Erythroblast (primary cell): Measurements from ENCODE around the gene C1QTNF5.

Experiments used
- DNase-seq, 2 experiments: peaks; one replicate each; lab custom pipeline; 2025; lab: John Stamatoyannopoulos, UW
- GATA1 ChIP-seq: IDR thresholded peaks from 2 replicates; pipeline ENCODE4 v1.6.1; 2011; ENCODE audit warnings: low read depth, mild to moderate bottlenecking, control low read depth, low read length, moderate library complexity
- POLR2A ChIP-seq: IDR thresholded peaks from 2 replicates; pipeline ENCODE4 v1.6.1; 2011; ENCODE audit warnings: mild to moderate bottlenecking, low read length

The C1QTNF5 gene

DNA sequence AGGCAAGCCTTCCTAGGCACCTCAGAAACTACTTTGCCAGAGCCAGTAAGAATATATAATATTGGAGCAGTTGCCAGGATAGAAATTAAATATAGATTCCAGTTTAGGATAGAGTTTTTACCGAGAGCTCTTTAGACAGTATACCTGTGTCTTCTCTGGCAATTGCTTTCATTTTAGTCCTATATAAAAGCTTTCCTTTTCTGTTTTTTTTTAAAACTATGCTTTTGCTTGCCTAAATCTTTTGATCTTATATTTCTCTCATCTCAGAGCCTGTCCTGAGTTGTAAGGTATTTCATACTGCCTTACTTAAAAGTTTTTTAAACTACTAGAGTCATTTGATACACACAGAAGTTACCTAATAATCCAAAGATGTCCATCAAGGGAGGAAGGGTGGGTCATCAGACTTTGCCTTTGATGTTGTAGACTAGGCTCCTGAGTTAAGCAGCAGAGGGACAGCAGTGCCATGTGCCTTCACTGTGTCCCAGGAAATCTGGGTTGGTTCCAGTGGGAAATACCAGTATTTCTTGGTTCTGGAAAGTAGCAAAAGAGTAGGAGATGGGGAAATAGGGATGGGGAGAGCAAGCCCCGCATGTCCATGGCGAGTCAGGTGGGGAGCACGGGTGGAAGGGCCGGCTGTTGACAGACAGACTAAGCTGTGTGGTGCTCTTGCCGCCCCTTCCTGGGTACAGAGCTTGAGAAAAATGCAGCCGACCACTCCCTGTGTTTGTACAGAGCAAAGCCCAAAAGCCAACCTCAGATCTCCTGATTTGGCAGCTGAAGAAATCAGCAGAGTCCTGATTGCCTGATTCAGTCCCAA, 34.9 kb downstream of the C1QTNF5 start:
- no peak for DNase-seq
- TF ChIP-seq POLR2A (no peak), GATA1 (no peak)

DNA sequence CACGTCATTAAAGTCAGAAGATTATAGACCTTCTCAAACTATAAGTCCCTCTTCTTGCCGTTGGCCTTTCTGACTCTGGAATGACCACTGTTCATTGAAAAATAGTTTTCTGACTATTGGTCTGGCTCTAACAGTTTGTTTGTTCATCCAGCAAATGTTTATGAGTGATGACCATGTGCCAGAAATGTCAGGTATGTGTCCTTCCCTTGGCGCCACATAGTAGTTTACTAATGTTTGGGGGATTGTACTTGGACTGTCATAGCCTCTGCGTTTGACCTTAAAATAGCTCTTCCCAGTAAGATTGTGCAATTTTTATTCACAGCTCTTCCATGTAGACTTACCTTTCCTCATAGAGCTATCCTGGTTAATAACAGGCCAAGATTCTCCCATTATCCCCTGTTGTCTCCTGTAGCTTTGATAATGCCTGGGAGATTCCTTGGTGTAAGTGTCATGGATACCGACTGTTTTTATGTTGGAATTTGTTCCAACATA, 37.4 kb downstream of the C1QTNF5 start:
- DNase-seq = no peak
- TF ChIP-seq POLR2A = no peak
- TF ChIP-seq GATA1 = no peak

DNA sequence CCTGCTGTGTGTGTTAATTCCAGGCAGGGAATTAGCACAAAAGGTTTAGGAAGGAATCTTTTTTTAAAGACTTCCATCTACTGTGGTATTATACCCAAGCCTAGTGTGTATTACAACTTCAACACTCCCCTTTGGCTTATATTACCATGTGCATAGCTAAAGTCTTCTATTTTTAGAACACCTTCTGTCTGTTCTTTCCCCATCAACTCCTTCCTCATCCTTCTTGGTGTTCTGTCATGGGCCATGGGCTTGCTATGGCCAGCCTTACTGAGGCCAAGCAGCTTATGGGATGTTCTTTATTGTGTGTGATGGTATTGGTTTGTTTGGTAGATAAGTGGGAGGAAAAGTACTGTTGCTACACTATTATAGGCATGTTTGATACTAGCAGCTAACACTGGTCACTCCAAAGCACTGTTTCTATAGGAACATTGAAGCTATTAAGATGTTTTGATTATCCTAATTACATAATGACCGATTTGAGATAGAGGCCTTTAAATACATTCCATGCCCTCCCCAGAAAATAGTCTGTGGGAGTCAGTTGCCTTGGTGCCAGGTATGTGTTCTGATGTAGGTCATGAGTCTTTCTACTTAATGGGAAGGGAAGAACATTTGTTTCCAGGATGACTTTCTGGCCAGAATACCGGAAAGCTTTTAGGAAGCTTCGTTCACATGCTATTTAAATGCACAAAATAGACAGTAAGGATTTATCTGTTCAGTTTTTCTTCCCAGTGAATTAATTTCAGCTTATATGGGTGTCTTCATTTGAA, 40.3 kb downstream of the C1QTNF5 start:
- DNase-seq = no peak
- no peak for TF ChIP-seq POLR2A
- TF ChIP-seq GATA1 = no peak

DNA sequence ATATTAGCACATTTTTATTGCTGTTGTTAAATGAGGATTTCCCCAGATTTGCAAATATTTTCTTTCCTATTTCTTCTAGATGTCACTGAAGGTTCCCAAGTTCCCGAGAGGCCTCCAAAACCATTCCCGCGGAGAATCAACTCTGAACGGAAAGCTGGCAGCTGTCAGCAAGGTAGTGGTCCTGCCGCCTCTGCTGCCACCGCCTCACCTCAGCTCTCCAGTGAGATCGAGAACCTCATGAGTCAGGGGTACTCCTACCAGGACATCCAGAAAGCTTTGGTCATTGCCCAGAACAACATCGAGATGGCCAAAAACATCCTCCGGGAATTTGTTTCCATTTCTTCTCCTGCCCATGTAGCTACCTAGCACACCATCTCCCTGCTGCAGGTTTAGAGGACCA, 41.3 kb downstream of the C1QTNF5 start:
- TF ChIP-seq GATA1 (no peak), POLR2A (no peak)
- no peak for DNase-seq

DNA sequence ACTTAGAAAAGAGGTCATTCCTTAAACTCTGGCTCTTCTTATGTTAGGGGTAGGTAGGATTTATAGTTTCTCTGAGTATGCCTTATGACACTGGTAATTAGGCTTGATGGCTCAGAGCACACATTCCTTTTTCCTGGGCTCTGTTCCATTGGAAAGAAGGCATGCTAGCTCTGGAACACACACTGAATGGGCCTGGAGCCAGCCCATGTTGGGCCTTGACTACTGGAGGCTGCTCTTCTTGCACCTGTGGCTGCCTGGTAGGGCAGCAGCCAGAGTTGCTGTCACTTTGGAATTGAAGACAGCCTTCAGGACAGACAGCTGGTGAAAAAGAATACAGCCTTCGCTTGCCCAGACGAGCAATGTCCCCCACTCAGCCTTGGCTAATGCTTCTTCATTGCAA, 42.0 kb downstream of the C1QTNF5 start:
- TF ChIP-seq GATA1 (no peak), POLR2A (no peak)
- no peak for DNase-seq

DNA sequence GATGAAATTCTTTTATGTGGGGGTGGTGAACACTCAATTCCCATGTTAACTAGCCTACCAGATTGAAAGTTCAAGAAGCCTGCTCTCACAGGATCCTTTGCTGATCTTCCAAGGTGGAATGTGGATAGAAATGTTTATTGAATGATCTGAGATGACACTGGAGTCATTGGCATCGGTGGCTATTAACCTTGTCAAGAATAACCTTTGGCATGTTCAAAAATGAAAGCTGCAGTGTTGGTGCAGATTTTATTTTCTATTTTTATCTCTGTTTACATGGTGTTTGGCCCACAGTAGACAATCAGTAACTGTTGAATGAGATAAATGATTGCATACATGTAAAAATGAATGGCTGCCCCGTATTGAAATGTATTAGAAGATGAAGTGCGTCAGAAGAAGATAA, 42.7 kb downstream of the C1QTNF5 start:
- TF ChIP-seq GATA1 = no peak
- TF ChIP-seq POLR2A = no peak
- DNase-seq = no peak

DNA sequence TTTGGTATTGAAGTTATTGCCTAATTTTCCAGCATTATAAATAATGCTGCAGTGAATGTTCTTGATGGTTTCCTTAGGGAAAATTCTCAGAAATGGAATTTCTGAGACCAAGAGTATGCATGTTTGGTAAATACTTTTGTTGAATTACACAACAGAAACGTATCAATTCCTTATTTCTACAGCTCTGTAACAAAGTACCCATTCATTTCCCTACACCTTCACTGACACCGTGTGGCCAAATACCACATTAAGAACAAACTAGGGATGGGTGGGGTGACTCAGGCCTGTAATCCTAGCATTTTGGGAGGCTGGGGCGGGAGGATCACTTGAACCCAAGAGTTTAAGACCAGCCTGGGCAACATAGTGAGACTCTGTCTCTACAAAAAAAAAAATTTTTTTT, 45.5 kb downstream of the C1QTNF5 start:
- TF ChIP-seq GATA1 (no peak), POLR2A (no peak)
- no peak for DNase-seq

DNA sequence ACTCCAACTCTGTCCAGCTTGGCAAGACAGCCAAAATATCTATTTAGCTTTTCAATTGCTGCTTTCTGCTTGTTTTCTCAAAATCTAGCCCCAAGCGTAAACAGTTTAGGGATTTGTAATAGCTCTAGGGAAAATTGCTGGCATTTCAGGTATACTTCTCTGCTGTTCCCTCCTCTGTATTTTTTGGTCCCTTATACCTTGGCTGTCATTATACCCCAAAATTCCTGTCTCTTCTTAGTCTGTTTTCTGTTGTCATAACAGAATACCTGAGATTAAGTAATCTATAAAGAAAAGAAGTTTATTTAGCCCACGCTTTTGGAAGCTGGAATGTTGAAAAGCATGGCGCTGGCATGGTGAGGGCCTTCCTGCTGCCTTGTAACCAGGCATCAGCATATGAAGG, 47.2 kb downstream of the C1QTNF5 start:
- TF ChIP-seq GATA1 (no peak), POLR2A (no peak)
- DNase-seq = no peak

DNA sequence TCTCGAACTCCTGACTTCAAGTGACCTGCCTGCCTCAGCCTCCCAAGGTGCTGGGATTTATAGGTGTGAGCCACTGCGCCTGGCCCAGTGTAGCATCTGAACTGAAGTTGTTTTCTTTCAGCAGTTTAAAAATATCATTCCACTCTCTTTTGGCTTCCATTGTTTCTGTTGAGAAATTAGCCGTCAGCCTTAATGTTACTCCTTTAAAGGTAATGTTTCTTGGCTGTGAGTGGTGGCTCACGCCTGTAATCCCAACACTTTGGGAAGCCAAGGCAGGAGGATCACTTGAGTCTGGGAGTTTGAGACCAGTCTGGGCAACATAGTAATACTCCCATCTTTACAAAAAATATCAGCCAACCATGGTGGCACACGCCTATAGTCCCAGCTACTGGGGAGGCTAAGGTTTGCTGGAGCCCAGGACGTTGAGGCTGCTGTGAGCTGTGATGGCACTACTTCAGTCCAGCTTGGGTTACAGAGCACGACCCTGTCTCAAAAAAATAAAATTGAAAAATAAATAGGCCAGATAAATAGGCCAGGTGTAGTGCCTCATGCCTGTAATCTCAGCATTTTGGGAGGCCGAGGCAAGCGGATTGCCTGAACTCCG, 49.7 kb downstream of the C1QTNF5 start:
- DNase-seq = no peak
- TF ChIP-seq GATA1 (no peak), POLR2A (no peak)
